Left cardiac atrium (tissue), 4 donors: ENCODE results near the gene CASZ1. TPM values are rescaled to one million over a fixed set of nuclear protein-coding genes. Genes with fewer than 3 reads are reported as not detected.

Experiments
- ATAC-seq, 2 donors: fragments of 200-7000 bp; cut with Tn5 transposase; one replicate each; pipeline ENCODE4 v1.9.1; 2020; ENCODE audit warnings: mild to moderate bottlenecking in 2 of 2, moderate library complexity in 2 of 2
- DNase-seq: peaks from one replicate; pipeline ENCODE4 v3.0.0-alpha.2; 2020
- intact Hi-C, 2 donors: fragments of 100-400 bp; cut with DNase I; formaldehyde crosslinking; loops; one replicate each; pipeline versions ENCODE4 v1.14.1 to v1.15.1; 2022 to 2023
- total RNA-seq, 2 donors: library from RNA; stranded (reverse); fragmentation: NEBNext Ultra II Directional; extraction: Animal tissue kit (Norgen Biotek cat#: 25700); gene quantifications; one replicate each; pipeline ENCODE4 v1.2.1, GENCODE V29; 2021
- donor health status: DM: no; HTN: yes; CAD: no.
- donor health status: DM: no; HTN: yes; CAD: no; lungs with severe emphysema.
- donor health status: DM: yes; HTN: yes; CAD: no.
- donor health status: Dilated cardiomyopathy.

The CASZ1 gene
- total RNA-seq, 2 donors from 2014 or later: 37.6 to 68.2 TPM

GRCh38 chr1:10738061-10739058 is 58.1 kb downstream of the CASZ1 start:
- DNase-seq (no peak), ATAC-seq (no peak)
- intact Hi-C loops: loop anchor here in 1 of 2 donors (10.0 kb wide), 1 partner anchor 56 kb away; the partner anchor contains the start of gene CASZ1

- intact Hi-C loops: loop anchor here in 1 of 2 donors (10.0 kb wide), 1 partner anchor 57 kb away; the partner anchor contains the start of gene CASZ1
- DNase-seq: no peak
- ATAC-seq: peak in 1 of 2 donors; percentile 6
Measured at GRCh38 chr1:10737651-10738050, 58.8 kb downstream of the CASZ1 start.

GRCh38 chr1:10736634-10737586 is 59.5 kb downstream of the CASZ1 start:
- ATAC-seq: peak; percentile 53 to 64
- intact Hi-C loops: loop anchor here in 1 of 2 donors (10.0 kb wide), 1 partner anchor 58 kb away; the partner anchor contains the start of gene CASZ1

GRCh38 chr1:10735563-10736305 is 60.7 kb downstream of the CASZ1 start:
- intact Hi-C loops: loop anchor here in 1 of 2 donors (10.0 kb wide), 1 partner anchor 59 kb away; the partner anchor contains the start of gene CASZ1
- ATAC-seq (peak; percentile 27 to 39), DNase-seq (no peak)

More at GRCh38 chr1:10736634-10737586, 59.5 kb downstream of the CASZ1 start:
- no peak for DNase-seq

- intact Hi-C loops: loop anchor here in 1 of 2 donors (10.0 kb wide), 1 partner anchor 60 kb away; the partner anchor contains the start of gene CASZ1
- ATAC-seq: peak; percentile 47 to 75
- no peak for DNase-seq
Measured at GRCh38 chr1:10734962-10735544, 61.4 kb downstream of the CASZ1 start.

GRCh38 chr1:10734375-10734774 is 62.1 kb downstream of the CASZ1 start:
- intact Hi-C loops: loop anchor here in 1 of 2 donors (10.0 kb wide), 1 partner anchor 60 kb away; the partner anchor contains the start of gene CASZ1
- DNase-seq (no peak), ATAC-seq (no peak)

GRCh38 chr1:10733474-10734366 is 62.7 kb downstream of the CASZ1 start:
- intact Hi-C loops: loop anchor here in 1 of 2 donors (10.0 kb wide), 1 partner anchor 61 kb away; the partner anchor contains the start of gene CASZ1
- DNase-seq: no peak

GRCh38 chr1:10730985-10731384 is 65.5 kb downstream of the CASZ1 start:
- peak in 1 of 2 donors; percentile 35 for ATAC-seq
- intact Hi-C loops: loop anchor here in 1 of 2 donors (10.0 kb wide), 1 partner anchor 64 kb away; the partner anchor contains the start of gene CASZ1
- DNase-seq: no peak

More at GRCh38 chr1:10733474-10734366, 62.7 kb downstream of the CASZ1 start:
- ATAC-seq: peak in 1 of 2 donors; percentile 34

- ATAC-seq (no peak), DNase-seq (no peak)
- intact Hi-C loops: no loop called here
Measured at GRCh38 chr1:10728595-10729410, 67.6 kb downstream of the CASZ1 start.

- intact Hi-C loops: no loop called here
- ATAC-seq: no peak
- DNase-seq: no peak
Measured at GRCh38 chr1:10727751-10728232, 68.7 kb downstream of the CASZ1 start.

- DNase-seq (peak; percentile 57), ATAC-seq (peak; percentile 38 to 52)
- intact Hi-C loops: no loop called here
Measured at GRCh38 chr1:10726355-10726754, 70.1 kb downstream of the CASZ1 start.

- ATAC-seq: peak; percentile 58 to 69
- DNase-seq: peak; percentile 79
- intact Hi-C loops: no loop called here
Measured at GRCh38 chr1:10724948-10725847, 71.2 kb downstream of the CASZ1 start.

- DNase-seq (no peak), ATAC-seq (no peak)
- intact Hi-C loops: no loop called here
Measured at GRCh38 chr1:10724511-10724910, 71.9 kb downstream of the CASZ1 start.

GRCh38 chr1:10724052-10724494 is 72.4 kb downstream of the CASZ1 start:
- DNase-seq (peak; percentile 69), ATAC-seq (peak; percentile 69 to 74)
- intact Hi-C loops: no loop called here
